K562 (cell line): ENCODE measurements around the gene EIF4EBP2. TPM values are rescaled to one million over a fixed set of nuclear protein-coding genes. Genes with fewer than 3 reads are reported as not detected.

ENCODE experiments used
- ATAC-seq: fragments of 200-7000 bp; cut with Tn5 transposase; 3 replicates; pipeline ENCODE4 v1.9.1; 2020; ENCODE audit warnings: moderate library complexity
- BruUV-seq: library from RNA; stranded (reverse); fragments of 400-500 nt; replicated peaks from 2 replicates; lab custom pipeline; 2021; lab: Mats Ljungman, UMichigan
- CTCF ChIA-PET: fragments of 300-600 bp; formaldehyde crosslinking; extraction: SDS; loops from one replicate; lab custom pipeline; 2021; ENCODE audit warnings: low intra/inter-chr PET ratio; lab: Yijun Ruan, JAX
- POLR2A ChIA-PET: fragments of 300-600, 350-650 bp; sonication (Branson Sonifier 250); formaldehyde crosslinking; extraction: SDS; loops from one replicate; lab custom pipeline; 2021; ENCODE audit warnings: antibody characterized with exemption, inconsistent platforms; lab: Yijun Ruan, JAX
- DNase-seq, 4 experiments: peaks; one replicate each; pipeline versions ENCODE4 v3.0.0 to v3.0.0-alpha.2; 2011 to 2018; ENCODE audit warnings: low spot score in 3 of 4, mixed read lengths in 3 of 4; ENCODE audit errors: extremely low read depth in 1 of 4
- FAIRE-seq: peaks from 2 replicates; lab custom pipeline; 2011; peaks lifted over from hg19 to GRCh38; lab: Jason Lieb, UNC
- H2AFZ ChIP-seq: 2 replicates; pipeline ENCODE4 v1.6.0; 2011; ENCODE audit warnings: low read depth, low read length, control low read depth, inconsistent platforms
- H3K27ac ChIP-seq: fragments of 200-600 bp; 3 replicates; pipeline ENCODE4 v1.8.0; 2011; ENCODE audit warnings: low read depth, mild to moderate bottlenecking, control low read depth, inconsistent platforms, low read length, moderate library complexity, mixed read lengths; ENCODE audit errors: extremely low read depth
- H3K27me3 ChIP-seq, 2 experiments: fragments of 300-600 bp in 1 of 2; 2 replicates in 1 of 2; 3 replicates in 1 of 2; pipeline versions ENCODE4 v1.6.0 to v1.8.0; 2011; ENCODE audit warnings: inconsistent platforms in 2 of 2, low read length in 2 of 2, mild to moderate bottlenecking in 1 of 2, mixed read lengths in 1 of 2, moderate library complexity in 1 of 2; ENCODE audit not compliant: control insufficient read depth in 2 of 2, insufficient read depth in 2 of 2
- H3K36me3 ChIP-seq: fragments of 300-600 bp; 3 replicates; pipeline ENCODE4 v1.8.0; 2011; ENCODE audit warnings: mild to moderate bottlenecking, low read length, inconsistent platforms; ENCODE audit not compliant: control insufficient read depth, insufficient read depth
- H3K4me1 ChIP-seq, 2 experiments: fragments of 200-600 bp in 1 of 2; replicated peaks in 1 of 2; 2 replicates in 1 of 2; 3 replicates in 1 of 2; pipeline versions ENCODE4 v1.5.1 to v1.8.0; 2011; ENCODE audit warnings: inconsistent platforms in 2 of 2, low read length in 2 of 2, mild to moderate bottlenecking in 1 of 2, mixed read lengths in 1 of 2, moderate library complexity in 1 of 2; ENCODE audit not compliant: control insufficient read depth in 2 of 2, insufficient read depth in 2 of 2
- H3K4me2 ChIP-seq: 2 replicates; pipeline ENCODE4 v1.6.1; 2011; ENCODE audit warnings: low read length, control low read depth, inconsistent platforms, mixed read lengths; ENCODE audit not compliant: insufficient read depth
- H3K4me3 ChIP-seq: fragments of 200-600 bp; sonication (generic), shearing (Covaris generic); 2 replicates; pipeline ENCODE4 v1.5.1; 2016; ENCODE audit warnings: control low read depth, inconsistent platforms
- H3K79me2 ChIP-seq: fragments of 200-600 bp; 3 replicates; pipeline ENCODE4 v1.8.0; 2011; ENCODE audit warnings: low read length, inconsistent platforms; ENCODE audit not compliant: control insufficient read depth, insufficient read depth
- H3K9ac ChIP-seq, 2 experiments: 2 replicates each; pipeline versions ENCODE4 v1.6.0 to v1.6.1; 2011; ENCODE audit warnings: low read depth in 2 of 2, low read length in 2 of 2, control low read depth in 1 of 2, inconsistent platforms in 1 of 2, mild to moderate bottlenecking in 1 of 2, mixed read lengths in 1 of 2; ENCODE audit not compliant: insufficient read depth in 1 of 2
- H3K9me1 ChIP-seq: one replicate; pipeline ENCODE4 v1.6.0; 2011; ENCODE audit warnings: inconsistent platforms, mild to moderate bottlenecking, low read length, moderate library complexity; ENCODE audit not compliant: control insufficient read depth, insufficient read depth
- H3K9me3 ChIP-seq: replicated peaks from 2 replicates; pipeline ENCODE4 v1.5.1; 2011; ENCODE audit warnings: low read depth, low read length, inconsistent platforms; ENCODE audit not compliant: control insufficient read depth, insufficient read depth
- H4K20me1 ChIP-seq: replicated peaks from 2 replicates; pipeline ENCODE4 v1.6.1; 2011; ENCODE audit warnings: low read length, inconsistent platforms, mixed read lengths; ENCODE audit not compliant: control insufficient read depth, insufficient read depth
- ARHGAP35 ChIP-seq: fragments of 450-650 bp; IDR thresholded peaks from 2 replicates; pipeline ENCODE4 v1.6.1; 2018; ENCODE audit not compliant: partially characterized antibody
- CEBPZ ChIP-seq: fragments of 150-350 bp; IDR thresholded peaks from 2 replicates; pipeline ENCODE4 v1.6.1; 2014; ENCODE audit warnings: low read depth, mild to moderate bottlenecking, low read length, borderline replicate concordance
- DEAF1 ChIP-seq: fragments of 450-650 bp; formaldehyde crosslinking; IDR thresholded peaks from 2 replicates; pipeline ENCODE4 v1.4.0; 2020; ENCODE audit warnings: mild to moderate bottlenecking, moderate library complexity
- EZH2 ChIP-seq: IDR thresholded peaks from 2 replicates; pipeline ENCODE4 v1.6.1; 2012; ENCODE audit warnings: low read depth, mild to moderate bottlenecking, inconsistent platforms, low read length, borderline replicate concordance
- GTF2A2 ChIP-seq: IDR thresholded peaks from 2 replicates; pipeline ENCODE4 v1.6.1; 2016; ENCODE audit warnings: mild to moderate bottlenecking, missing genetic modification characterization, missing compliant biosample characterization
- NR1H2 ChIP-seq: sonication (generic); formaldehyde crosslinking; IDR thresholded peaks from 2 replicates; pipeline ENCODE4 v1.4.0; 2020; ENCODE audit warnings: mild to moderate bottlenecking, missing genetic modification reagents
- NRF1 ChIP-seq, 2 experiments: fragments of 450-650 bp; IDR thresholded peaks in 1 of 2; conservative IDR thresholded peaks in 1 of 2; 2 replicates each; pipeline ENCODE4 v1.6.1; 2014; ENCODE audit warnings: mild to moderate bottlenecking in 2 of 2
- ZBTB9 ChIP-seq: fragments of 450-650 bp; formaldehyde crosslinking; IDR thresholded peaks from 2 replicates; pipeline ENCODE4 v1.4.0; 2020; ENCODE audit warnings: mild to moderate bottlenecking, moderate library complexity
- WGBS: fragments of 100-300 bp; shearing (Covaris generic); methylation state at CpG from one replicate; pipeline ENCODE4 v1.1.6; 2016; ENCODE audit warnings: low coverage, mixed read lengths; ENCODE audit not compliant: insufficient coverage; ENCODE audit errors: missing lambda C conversion rate; 5-methylcytosine and 5-hydroxymethylcytosine counted together
- in situ Hi-C: fragments of 300-500 bp; cut with MboI; formaldehyde crosslinking; loops from 4 replicates; pipeline ENCODE4 v1.15.0; 2018; ENCODE audit warnings: inconsistent platforms, mixed read lengths
- intact Hi-C: fragments of 100-400 bp; cut with micrococcal nuclease; formaldehyde crosslinking; loops from 2 replicates; pipeline ENCODE4 v1.14.2; 2022
- polyA plus RNA-seq, 8 experiments: library from polyadenylated mRNA; depleted of rRNA in 4 of 8; stranded (reverse) in 5 of 8; unstranded in 3 of 8; fragments of >200 nt; fragmentation: Nextera tagmentation in 2 of 8; fragmentation: Illumina TruSeq in 1 of 8; extraction: Ambion mirVana in 2 of 8; extraction: Trizol in 1 of 8; gene quantifications; 2 replicates each; pipeline versions ENCODE4 v1.2.1 to v1.2.3, GENCODE V29; 2011 to 2014; ENCODE audit warnings: inconsistent platforms in 1 of 8, missing spikeins in 1 of 8
- total RNA-seq, 7 experiments: library from RNA; depleted of rRNA in 6 of 7; stranded (reverse); fragments of >200 nt in 6 of 7; fragmentation: Illumina TruSeq in 2 of 7; extraction: Trizol in 2 of 7; gene quantifications; 2 replicates each; pipeline versions ENCODE4 v1.2.1 to v1.2.3, GENCODE V29; 2011 to 2021; ENCODE audit warnings: low replicate concordance in 1 of 7

Gene EIF4EBP2
- total and polyA plus RNA-seq, 9 of the 15 experiments (the other 6 are each of a cell fraction or from before 2014, with no cell fraction given) = 16.1 to 67.5 (median 38.3) TPM

- Histone ChIP-seq H4K20me1 (0 out of 2 replicates have a peak, but pooled peaks cover 4% of the 10 kb centered on the region), H3K79me2 (no peaks in the 10 kb centered on the region), H3K4me3 (no peak overlapping the region), H3K27ac (no peak overlapping the region), H3K9ac (no peak overlapping the region), H2AFZ (no peak overlapping the region), H3K4me1 (peaks cover 0 to 19% of the 10 kb centered on the region in 2 experiments; a peak in 3 of 5 replicates), H3K36me3 (no peaks in the 10 kb centered on the region), H3K4me2 (no peak overlapping the region), H3K27me3 (peaks cover 70 to 83% of the 10 kb centered on the region in 2 experiments), H3K9me3 (no peaks in the 10 kb centered on the region), H3K9me1 (no peaks in the 10 kb centered on the region)
- DNase-seq = no peak
- ChIA-PET CTCF (no interaction called here), POLR2A (interaction anchor here (1.0 to 1.7 kb wide), 3 partner anchors 11 to 41 kb away, joined by 3 to 6 read pairs (median 6); no protein-coding TSS in a partner anchor)
- no TSS peak for BruUV-seq
- FAIRE-seq = no peak
- WGBS = 3% methylated on average over 12 of the region's 12 CpGs
- ATAC-seq = no peak
- in situ Hi-C loops (no loop called here), intact Hi-C loops (no loop called here)
- TF ChIP-seq ZBTB9 (CRISPR knock-in tag) = no peak
- no peak for TF ChIP-seq GTF2A2 (tag)
- TF ChIP-seq NR1H2 (CRISPR knock-in tag) = no peak
- 0 out of 2 replicates have a peak, but pooled peaks have one; percentile 63 for TF ChIP-seq EZH2
- no peak for TF ChIP-seq DEAF1 (CRISPR knock-in tag)
- peak in 1 of 2 experiments; percentile 47; a peak in 2 of 4 replicates for TF ChIP-seq NRF1 (conservative IDR thresholded peaks at IDR 0.05 in 1 of 2, IDR thresholded peaks at IDR 0.05 in 1 of 2)
- TF ChIP-seq CEBPZ = no peak
- TF ChIP-seq ARHGAP35 = no peak
These were observed 38.0 kb downstream of the EIF4EBP2 start for GRCh38 chr10:70441895-70442309.
